Left lung (tissue), 10 donors: ENCODE results near the gene DNAJC24. TPM values are rescaled to one million over a fixed set of nuclear protein-coding genes. Genes with fewer than 3 reads are reported as not detected.

ENCODE experiments used
- ATAC-seq: fragments of 200-7000 bp; cut with Tn5 transposase; one replicate; pipeline ENCODE4 v1.9.1; 2020; ENCODE audit warnings: moderate library complexity
- DNase-seq, 4 donors: peaks; one replicate each; pipeline ENCODE4 v3.0.0-alpha.2; 2013 to 2020
- H3K27ac ChIP-seq, 2 donors: fragments of 200-600 bp; sonication (generic) in 1 of 2; one replicate each; pipeline versions ENCODE4 v1.5.0 to v1.8.0; 2020 to 2021
- H3K27me3 ChIP-seq, 2 donors: fragments of 200-600 bp; sonication (generic) in 1 of 2; one replicate each; pipeline versions ENCODE4 v1.5.0 to v1.8.0; 2020 to 2021
- H3K36me3 ChIP-seq, 2 donors: fragments of 200-600 bp; sonication (generic) in 1 of 2; one replicate each; pipeline versions ENCODE4 v1.5.0 to v1.8.0; 2020 to 2021
- H3K4me1 ChIP-seq, 2 donors: fragments of 200-600 bp; one replicate each; pipeline ENCODE4 v1.8.0; 2021
- H3K4me3 ChIP-seq, 2 donors: fragments of 200-600 bp; sonication (generic) in 1 of 2; one replicate each; pipeline versions ENCODE4 v1.5.0 to v1.8.0; 2020 to 2021; ENCODE audit warnings: mild to moderate bottlenecking in 1 of 2
- H3K9me3 ChIP-seq, 2 donors: fragments of 200-600 bp; sonication (generic) in 1 of 2; one replicate each; pipeline versions ENCODE4 v1.5.0 to v1.8.0; 2020 to 2021
- intact Hi-C, 2 donors: fragments of 100-400 bp; cut with DNase I; formaldehyde crosslinking; loops; one replicate each; pipeline versions ENCODE4 v1.11.2 to v1.14.2; 2022
- polyA plus RNA-seq, 6 donors: library from polyadenylated mRNA; unstranded; fragments of 120-200 nt; gene quantifications; one replicate each; pipeline ENCODE4 v1.2.1, GENCODE V29; 2013; ENCODE audit not compliant: insufficient read length in 6 of 6
- total RNA-seq, 2 donors: library from RNA; stranded (reverse); fragmentation: NEBNext Ultra II Directional; extraction: Animal tissue kit (Norgen Biotek cat#: 25700); gene quantifications; one replicate each; pipeline ENCODE4 v1.2.1, GENCODE V29; 2021
- TF ChIP-seq, protein P1 (sequence below), 2 donors: fragments of 200-600 bp; sonication (generic) in 1 of 2; IDR thresholded peaks; one replicate each; pipeline versions ENCODE4 v1.5.0 to v1.8.0; 2021; ENCODE audit warnings: antibody characterized with exemption in 2 of 2
- donor health status: DM: no; HTN: yes; CAD: no.
- donor health status: DM: no; HTN: no; CAD: no.

Gene DNAJC24
- total and polyA plus RNA-seq, 8 donors: 10.8 to 30.3 (median 27.5) TPM

DNA sequence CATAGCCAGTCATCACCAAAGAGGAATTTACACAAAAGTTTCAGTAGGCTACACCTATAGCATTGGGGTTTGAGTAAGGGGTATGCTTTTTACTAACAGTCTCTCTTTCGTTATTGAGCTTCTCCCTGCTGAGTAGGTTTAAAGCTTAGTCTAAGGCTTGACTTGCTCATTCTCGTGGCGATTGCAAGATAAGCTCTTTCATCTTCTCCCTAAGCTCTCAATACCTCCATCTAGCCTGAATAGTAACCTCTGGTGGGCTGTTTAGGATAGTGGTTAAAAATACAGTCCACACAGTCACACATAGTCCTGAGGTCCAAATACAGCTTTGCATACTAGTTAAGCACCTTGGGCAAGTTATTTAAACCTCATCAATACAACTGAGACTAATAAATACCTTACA, 74.1 kb downstream of the DNAJC24 start:
- intact Hi-C loops: no loop called here
- no peak for DNase-seq
- Histone ChIP-seq H3K27me3 (no peaks in the 10 kb centered on the region), H3K4me1 (no peaks in the 10 kb centered on the region), H3K9me3 (no peaks in the 10 kb centered on the region), H3K27ac (no peak overlapping the region), H3K4me3 (no peak overlapping the region), H3K36me3 (no peaks in the 10 kb centered on the region)
- TF ChIP-seq, protein P1, sequence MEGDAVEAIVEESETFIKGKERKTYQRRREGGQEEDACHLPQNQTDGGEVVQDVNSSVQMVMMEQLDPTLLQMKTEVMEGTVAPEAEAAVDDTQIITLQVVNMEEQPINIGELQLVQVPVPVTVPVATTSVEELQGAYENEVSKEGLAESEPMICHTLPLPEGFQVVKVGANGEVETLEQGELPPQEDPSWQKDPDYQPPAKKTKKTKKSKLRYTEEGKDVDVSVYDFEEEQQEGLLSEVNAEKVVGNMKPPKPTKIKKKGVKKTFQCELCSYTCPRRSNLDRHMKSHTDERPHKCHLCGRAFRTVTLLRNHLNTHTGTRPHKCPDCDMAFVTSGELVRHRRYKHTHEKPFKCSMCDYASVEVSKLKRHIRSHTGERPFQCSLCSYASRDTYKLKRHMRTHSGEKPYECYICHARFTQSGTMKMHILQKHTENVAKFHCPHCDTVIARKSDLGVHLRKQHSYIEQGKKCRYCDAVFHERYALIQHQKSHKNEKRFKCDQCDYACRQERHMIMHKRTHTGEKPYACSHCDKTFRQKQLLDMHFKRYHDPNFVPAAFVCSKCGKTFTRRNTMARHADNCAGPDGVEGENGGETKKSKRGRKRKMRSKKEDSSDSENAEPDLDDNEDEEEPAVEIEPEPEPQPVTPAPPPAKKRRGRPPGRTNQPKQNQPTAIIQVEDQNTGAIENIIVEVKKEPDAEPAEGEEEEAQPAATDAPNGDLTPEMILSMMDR (IDR thresholded peaks at IDR 0.05): no peak
- no peak for ATAC-seq

DNA sequence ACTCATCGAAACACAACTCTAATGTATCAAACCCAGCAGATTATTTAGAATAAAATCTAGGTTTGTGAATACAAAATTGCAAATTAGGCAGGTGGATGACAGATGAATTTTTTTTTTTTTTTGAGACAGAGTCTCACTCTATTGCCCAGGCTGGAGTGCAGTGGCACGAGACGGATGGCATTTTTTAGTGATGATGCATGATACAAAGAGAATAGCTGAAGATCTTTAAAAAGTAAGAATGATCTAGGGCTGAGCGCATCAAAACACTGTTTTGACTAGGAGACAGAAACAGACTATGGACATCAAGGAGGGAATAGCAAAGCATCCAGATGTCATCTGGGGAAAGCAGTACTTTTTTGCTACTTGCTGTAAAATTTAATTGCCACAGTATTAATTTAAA, 76.0 kb downstream of the DNAJC24 start:
- DNase-seq (no peak), ATAC-seq (no peak)
- Histone ChIP-seq H3K27me3 (no peaks in the 10 kb centered on the region), H3K36me3 (no peaks in the 10 kb centered on the region), H3K4me1 (no peaks in the 10 kb centered on the region), H3K9me3 (no peaks in the 10 kb centered on the region), H3K27ac (no peak overlapping the region), H3K4me3 (no peak overlapping the region)
- TF ChIP-seq, protein P1 (IDR thresholded peaks at IDR 0.05): no peak
- intact Hi-C loops: no loop called here

DNA sequence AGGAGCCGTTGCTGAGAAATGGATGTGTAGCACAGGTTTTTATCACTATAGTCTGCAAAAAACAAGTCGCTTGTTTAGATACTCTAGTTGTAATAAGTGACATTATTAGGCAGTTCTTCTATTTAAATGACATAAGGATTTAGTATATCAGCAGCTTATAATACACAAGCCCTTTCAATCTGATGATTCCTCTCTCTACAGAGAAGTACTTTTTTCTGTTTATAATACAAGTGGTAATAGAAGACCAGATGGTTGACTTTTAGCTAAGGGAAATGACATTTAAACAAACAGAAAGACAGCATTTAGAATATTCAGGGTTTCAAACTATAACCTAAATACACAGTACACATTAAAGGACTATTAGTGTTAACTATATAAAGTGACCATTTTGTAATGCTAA, 79.4 kb downstream of the DNAJC24 start:
- Histone ChIP-seq H3K9me3 (no peaks in the 10 kb centered on the region), H3K27me3 (no peaks in the 10 kb centered on the region), H3K27ac (no peak overlapping the region), H3K36me3 (no peaks in the 10 kb centered on the region), H3K4me3 (no peak overlapping the region), H3K4me1 (no peaks in the 10 kb centered on the region)
- ATAC-seq: no peak
- TF ChIP-seq, protein P1 (IDR thresholded peaks at IDR 0.05): no peak
- no peak for DNase-seq
- intact Hi-C loops: no loop called here

DNA sequence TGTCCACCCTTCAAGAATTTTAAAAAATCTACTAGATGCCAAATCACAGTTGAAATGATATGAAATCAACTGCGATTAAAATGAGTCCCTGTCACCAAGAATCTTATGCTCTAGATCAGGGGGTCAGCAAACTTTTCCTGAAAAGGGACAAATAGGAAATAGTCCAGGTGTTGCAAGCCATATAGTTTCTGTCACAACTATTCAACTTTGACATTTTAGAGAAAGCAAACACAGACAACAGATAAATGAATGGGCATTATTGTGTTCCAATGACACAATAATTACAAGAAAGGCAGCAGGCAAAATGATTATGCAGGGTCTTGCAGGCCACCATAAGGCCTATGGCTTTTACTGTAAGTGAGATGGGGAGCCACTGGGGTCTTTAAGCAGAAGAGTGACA, 81.2 kb downstream of the DNAJC24 start:
- H3K27ac ChIP-seq: no peak overlapping the region
- H3K9me3 ChIP-seq: no peaks in the 10 kb centered on the region
- H3K36me3 ChIP-seq: no peaks in the 10 kb centered on the region
- no peak for ATAC-seq
- H3K27me3 ChIP-seq: no peaks in the 10 kb centered on the region
- no peak overlapping the region for H3K4me3 ChIP-seq
- no peaks in the 10 kb centered on the region for H3K4me1 ChIP-seq
- intact Hi-C loops: no loop called here
- DNase-seq: no peak
- TF ChIP-seq, protein P1 (IDR thresholded peaks at IDR 0.05): no peak

DNA sequence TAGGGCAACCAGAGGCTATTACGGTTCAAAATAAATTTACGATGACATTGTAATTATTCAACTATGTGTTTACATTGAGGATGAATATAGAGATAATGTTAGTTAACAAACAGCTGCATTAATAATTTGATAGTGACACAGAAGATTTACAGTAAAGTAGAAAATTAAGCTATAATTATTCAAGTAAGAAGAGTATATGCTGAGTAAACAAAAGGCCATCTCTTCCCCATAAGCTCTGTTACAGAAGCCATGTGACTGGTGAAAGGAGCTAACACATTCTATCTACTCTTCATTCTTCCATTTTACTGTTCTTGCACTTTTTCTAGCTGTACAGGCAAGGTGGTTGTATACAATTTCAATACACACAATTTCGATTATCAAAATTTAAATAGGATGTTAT, 85.5 kb downstream of the DNAJC24 start:
- ATAC-seq (no peak), DNase-seq (no peak)
- Histone ChIP-seq H3K27ac (no peak overlapping the region), H3K4me3 (no peak overlapping the region), H3K4me1 (no peaks in the 10 kb centered on the region), H3K36me3 (no peaks in the 10 kb centered on the region), H3K9me3 (no peaks in the 10 kb centered on the region), H3K27me3 (no peaks in the 10 kb centered on the region)
- TF ChIP-seq, protein P1 (IDR thresholded peaks at IDR 0.05): no peak
- intact Hi-C loops: no loop called here
